ENCODE results near the gene THSD7B. TPM values are rescaled to one million over a fixed set of nuclear protein-coding genes. Genes with fewer than 3 reads are reported as not detected.

Gene THSD7B
- total RNA-seq, 1 donor from 2014 or later, result 0.10 TPM

DNA sequence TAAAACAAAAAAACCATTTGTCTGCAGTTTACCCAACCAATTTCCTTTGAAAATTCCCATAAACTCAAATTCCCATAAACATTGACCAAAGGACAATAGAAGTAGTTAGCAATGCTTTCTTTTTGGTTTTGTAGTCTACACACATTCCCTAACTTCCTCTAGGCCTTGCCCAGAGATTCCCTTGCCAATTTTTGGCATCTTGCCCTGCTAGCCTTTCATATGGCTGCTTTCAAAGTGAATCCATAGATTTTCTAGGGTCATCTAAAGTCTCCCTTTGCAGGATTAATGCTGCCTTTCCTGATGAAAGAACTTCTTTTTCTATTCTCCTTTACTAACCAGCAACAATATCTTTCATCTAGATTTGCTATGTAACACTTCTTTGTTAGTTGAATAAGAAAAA, 33.4 kb downstream of the THSD7B start:
- no peak for ATAC-seq
- DNase-seq (ENCODE audit: low spot score), result no peak

DNA sequence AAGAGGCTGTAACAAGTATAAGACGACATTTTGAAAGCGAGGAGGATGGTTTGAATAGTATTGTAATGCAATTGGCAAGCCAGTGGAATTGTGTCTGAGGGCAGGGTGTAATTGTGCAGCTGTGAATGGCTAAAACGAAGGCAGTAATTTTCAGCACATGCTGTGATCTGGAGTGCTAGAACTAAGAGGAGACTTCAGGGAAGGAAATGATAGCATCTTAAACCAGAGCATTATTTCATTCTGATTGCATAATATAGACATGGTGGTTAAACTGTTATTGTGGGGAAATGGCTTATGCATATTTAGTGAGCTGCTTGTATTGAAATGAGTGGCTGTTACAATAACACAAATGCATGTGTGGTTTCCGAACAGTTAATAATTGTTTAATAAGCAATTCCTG, 36.3 kb downstream of the THSD7B start:
- ATAC-seq, result no peak
- no peak for DNase-seq (ENCODE audit: low spot score)

DNA sequence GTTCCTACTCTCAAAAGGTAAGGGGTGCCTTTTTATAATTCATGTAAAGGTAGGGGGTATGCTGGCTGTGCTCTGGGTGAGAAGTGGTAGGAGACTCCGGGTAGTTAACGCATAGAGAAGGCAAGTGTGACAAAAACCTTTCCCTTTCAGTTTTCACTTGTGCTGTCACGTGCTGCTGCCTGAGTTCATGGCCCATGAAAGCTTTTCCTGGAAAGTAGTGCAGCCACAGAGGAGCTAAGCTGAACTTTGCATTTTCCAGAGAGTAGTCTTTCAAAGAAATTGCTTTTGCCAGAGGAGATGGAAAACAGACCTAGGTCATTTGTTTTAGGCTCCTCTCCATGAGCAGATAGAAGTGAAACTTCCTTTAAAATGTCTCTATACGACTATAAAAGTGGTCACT, 44.7 kb downstream of the THSD7B start:
- ATAC-seq, result peak; percentile 52

DNA sequence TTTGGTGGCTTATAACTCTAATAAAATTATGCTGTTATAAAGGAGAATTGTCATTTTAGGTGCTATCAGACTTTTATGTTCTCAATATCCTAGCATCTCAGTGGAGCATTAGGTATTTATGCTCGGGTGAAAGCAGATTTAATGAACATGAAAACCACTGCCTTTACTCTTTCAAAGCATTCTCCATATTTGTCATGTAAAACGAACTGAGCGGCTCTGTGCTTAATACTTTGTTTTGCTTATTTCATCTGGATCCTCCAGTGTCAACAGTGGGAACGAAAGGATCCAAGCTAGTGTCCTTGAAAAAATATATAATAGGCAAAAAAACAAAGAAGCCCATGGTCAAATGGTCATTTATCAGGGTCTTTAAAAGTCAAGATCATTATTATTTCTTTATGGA, 53.5 kb downstream of the THSD7B start:
- DNase-seq (ENCODE audit: low spot score) (no peak), ATAC-seq (no peak)

More for the DNA sequence above, 44.7 kb downstream of the THSD7B start:
- DNase-seq (ENCODE audit: low spot score), result no peak

DNA sequence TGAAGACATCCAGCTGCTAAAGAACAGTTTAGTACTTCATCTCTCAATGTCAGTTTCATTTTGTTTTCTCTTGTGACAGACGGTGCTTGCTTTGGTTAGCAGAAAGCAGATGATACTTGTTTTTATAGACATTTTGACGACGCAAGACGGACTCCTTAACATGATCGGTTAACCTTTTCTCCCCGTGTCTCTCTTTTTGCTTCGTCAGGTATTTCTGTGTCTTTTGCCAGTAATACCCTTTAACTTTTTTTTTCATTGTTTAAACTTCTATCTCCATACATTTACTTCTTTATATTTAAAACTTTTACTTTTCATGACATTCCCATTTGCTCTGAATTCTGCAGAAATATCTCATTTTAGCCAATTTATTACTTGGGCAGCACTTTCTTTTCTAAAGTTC, 57.9 kb downstream of the THSD7B start:
- ATAC-seq, result no peak
- no peak for DNase-seq (ENCODE audit: low spot score)

DNA sequence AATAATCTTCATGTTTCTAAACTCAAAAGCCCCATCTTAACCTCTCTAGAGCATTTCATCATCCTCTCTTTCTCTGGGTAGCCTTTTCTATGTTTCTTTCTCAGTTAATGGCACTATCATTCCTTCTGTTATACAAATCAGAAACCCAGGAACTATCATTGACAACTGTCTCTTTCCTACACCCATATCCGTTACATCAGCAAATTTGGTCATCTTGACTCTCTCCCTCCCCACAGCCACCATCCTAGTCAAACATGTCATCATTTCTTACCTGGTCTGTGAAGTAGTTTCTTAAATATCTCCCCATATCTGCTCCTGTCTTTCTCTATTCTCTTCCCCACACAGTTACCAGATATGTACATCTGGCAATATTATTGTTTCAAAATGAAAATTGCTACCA, 62.8 kb downstream of the THSD7B start:
- no peak for DNase-seq (ENCODE audit: low spot score)
- ATAC-seq, result no peak

DNA sequence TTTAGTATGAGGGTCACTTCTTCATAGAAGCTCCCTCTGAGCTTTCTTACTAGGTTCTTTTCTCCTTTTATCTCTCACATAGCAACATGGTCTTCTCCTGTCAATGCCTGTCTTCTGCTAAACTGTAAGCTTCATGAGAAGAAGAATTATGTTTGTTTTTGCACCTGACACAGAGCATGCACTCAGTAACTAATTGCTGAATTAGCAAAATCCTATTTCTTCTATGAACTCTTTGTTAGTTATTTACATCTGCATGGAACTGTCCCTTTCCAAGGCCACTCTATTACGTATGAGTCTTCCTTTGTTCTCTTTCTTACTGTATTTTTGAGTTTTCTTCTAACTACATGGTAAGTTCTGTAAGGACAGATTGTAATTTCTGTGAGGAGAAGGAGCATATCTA, 63.4 kb downstream of the THSD7B start:
- ATAC-seq, result no peak
- DNase-seq (ENCODE audit: low spot score), result no peak

DNA sequence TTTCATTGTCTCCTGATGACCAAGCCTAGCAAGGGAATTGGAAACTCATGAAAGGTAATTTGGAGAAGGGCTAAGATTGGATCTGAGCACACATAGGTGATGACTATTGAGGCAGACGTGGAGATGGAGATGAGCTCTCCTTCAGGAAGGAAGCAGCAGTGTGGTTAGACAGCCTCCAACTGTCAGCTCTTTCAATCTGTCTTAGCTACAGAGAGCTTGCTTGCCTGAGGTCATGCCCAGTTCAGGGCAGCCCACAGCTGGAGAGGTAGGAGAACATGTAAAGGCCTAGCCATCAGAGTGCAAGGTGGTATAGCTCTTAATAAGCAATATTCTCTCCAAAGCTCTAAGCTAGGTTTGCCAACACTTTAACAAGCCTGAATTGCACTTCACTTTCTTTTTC, 79.2 kb downstream of the THSD7B start:
- DNase-seq (ENCODE audit: low spot score) (no peak), ATAC-seq (no peak)

DNA sequence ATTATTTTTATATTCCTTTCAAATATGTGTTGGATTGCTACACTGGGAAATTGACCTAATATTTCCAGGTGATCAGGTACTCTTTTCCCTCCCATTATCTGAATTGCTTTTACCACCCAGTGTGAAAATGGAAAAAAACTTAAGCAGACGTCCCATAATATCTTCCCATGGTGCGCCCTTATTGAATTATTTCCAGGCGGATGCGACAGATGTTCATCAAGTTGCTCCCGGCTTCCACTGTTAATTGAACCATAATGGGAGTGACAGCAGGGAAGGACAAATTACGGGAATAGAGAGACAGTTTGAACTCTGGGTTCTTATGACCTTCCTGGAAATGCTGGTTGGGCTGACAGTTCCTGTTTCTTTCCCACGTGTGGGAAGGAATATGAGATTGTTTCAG, 93.3 kb downstream of the THSD7B start:
- DNase-seq (ENCODE audit: low spot score) (no peak), ATAC-seq (no peak)

DNA sequence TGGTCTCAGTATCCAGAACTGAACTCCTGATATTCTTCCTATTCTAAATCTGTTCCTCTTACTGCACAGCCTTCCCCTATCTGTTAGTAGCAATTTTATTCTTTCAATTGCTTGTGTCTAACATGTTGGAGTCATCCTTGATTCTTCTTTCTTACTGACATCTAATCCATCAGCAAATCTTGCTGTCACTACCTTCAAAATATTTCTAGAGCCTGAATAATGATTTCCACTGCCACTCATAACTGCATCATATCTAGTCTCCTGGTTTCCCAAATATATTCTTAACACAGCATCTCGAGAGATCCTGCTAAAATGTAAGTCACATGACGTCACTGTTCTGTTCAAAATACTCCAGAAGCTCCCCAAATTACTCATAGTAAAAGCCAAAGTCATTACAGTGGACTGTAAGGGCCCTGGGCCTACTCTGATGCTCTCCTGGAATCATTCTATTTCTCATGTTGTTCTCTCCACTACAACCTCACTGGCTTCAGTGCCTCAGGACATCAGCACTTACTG, 95.2 kb downstream of the THSD7B start:
- DNase-seq (ENCODE audit: low spot score) (no peak), ATAC-seq (no peak)

DNA sequence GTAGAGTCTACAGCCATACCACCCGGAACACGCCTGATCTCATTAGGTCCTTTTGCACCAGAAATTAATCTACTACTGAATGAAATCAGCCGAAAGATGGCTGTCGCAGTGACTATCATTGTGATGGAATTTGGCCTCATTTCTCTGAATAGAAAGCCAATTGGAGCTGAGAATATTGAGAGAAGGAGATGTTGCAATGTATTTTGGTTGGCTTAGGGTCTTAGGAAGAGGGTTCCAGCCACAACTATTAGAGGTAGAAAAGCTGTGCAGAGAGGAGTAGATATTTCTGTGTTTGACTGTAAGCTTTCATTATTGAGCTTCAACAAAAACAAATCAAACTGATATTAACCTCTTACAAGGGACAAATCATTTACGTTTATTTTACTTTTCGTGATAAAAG, 98.1 kb downstream of the THSD7B start:
- DNase-seq (ENCODE audit: low spot score), result no peak
- no peak for ATAC-seq

DNA sequence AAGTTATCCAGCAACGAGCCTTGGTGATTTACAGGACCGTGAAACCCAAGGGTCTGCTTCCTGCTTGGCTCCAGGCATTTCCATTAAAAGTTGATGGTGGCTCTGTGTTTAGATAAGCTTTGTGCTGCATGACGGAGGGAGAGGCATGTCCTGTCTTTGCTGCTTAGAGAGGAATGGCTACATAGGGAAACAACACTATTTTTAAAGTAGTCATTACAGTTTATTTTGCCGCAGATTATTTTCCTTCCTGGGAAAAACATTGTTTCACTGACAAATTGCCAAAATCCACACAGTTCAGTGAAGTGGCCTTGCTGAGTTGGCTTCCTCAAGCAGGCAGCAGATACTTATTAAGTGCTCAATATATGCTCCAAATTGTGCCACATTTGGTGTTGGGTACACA, 98.5 kb downstream of the THSD7B start:
- no peak for DNase-seq (ENCODE audit: low spot score)
- ATAC-seq, result no peak

DNA sequence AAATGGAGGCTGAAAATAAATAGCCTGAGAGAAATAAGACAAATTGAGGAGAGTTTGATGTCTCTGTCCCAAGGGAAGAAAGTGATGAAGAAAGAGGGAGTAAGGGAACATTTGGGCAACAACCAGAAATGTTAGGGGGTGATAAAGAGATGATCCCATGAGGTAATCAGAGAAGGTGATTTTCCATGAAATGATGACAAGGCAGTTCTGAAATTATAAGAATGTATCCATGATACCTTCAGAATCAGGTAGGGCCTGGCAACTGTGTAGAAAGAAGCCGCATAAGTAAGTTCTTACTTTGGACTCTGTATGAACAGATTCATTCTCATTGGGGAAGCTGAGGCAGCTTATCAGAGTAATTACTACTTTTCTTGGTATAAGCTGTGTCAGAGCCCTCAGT, 106.1 kb downstream of the THSD7B start:
- DNase-seq (ENCODE audit: low spot score) (no peak), ATAC-seq (no peak)

DNA sequence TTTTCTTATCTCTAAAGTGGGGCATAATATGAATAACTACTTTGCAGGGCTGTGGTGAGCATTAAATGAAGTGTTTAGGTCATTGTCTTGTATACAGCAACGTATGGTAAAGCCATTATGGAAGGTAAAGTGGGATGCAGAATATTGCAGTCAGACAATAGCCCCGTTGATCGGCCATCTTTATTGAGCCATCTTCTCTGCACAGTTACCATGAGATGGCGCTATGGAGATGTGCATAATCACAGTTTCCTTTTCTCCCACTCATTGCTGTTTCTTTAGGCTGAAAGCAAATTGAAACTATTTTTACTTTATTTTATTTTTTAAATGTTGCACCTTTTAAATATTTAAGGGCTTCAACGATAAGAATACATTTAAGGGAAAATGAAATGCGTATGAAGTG, 108.9 kb downstream of the THSD7B start:
- ATAC-seq (peak; percentile 90), DNase-seq (ENCODE audit: low spot score) (no peak)

DNA sequence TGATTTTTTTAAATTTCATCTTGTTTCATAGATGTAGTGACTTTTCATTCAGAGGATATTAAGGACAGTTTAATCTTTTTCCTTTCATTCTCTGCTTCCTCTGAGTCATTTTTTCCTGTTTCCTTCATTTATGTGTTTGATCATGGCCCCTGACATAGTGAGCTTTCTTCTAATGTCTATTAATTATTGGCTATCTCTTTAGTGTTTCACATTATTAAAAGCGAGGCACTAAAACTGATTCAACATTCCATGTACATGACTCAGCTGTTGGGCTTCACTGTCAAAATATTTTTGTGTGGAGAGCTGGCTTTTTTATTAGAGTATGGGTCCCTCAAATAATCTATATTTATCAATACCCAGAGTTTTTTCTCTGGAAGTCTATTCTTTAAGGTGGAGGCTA, 125.8 kb downstream of the THSD7B start:
- no peak for DNase-seq (ENCODE audit: low spot score)
- no peak for ATAC-seq

DNA sequence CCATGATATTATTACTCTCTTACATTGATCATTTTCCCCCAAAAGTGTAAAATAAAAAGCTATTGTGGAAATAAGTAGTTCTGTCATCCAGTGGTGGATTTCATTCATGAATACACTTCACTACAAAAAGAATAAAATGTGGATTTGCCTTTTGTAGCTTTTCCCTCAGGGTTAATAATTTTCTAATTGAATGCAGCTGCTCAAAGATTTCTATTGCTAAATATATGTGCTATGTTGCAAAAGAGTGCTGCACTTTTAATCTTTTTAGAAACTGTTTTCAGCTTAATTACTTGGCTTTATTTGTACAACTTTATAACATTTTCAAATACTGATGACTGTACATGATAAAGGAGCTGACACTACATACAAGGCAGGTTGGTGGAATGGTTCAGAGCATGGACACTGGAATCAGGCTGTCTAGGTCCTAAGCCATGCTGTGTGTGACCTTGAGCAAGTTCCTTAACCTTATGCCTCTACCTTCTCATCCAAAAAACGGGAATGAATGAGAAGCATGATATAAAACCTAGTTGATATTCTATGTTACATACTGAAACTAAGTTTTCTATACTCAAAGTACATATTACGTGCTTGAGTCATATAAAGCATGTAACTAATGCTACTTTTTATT, 128.8 kb downstream of the THSD7B start:
- DNase-seq (ENCODE audit: low spot score), result no peak
- ATAC-seq, result peak; percentile 82

DNA sequence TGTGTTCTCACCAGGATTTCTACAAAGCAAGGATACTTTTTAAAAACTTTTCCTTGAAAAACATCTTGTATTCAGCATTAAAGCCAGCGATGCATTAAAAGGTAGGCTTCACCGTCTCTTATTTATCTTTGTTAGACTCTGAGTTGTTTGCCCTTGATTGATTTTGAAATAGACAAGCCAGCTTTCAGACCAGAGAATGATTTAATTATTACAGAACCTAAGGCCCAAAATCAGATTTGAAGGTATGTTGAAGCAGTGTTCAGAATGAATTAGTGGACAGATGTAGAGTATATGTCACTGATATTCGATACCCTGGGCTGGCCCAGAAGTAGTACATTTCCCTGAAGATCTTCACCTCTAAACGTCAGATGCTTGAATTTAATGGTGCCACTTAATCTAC, 136.4 kb downstream of the THSD7B start:
- peak; percentile 66 for ATAC-seq

DNA sequence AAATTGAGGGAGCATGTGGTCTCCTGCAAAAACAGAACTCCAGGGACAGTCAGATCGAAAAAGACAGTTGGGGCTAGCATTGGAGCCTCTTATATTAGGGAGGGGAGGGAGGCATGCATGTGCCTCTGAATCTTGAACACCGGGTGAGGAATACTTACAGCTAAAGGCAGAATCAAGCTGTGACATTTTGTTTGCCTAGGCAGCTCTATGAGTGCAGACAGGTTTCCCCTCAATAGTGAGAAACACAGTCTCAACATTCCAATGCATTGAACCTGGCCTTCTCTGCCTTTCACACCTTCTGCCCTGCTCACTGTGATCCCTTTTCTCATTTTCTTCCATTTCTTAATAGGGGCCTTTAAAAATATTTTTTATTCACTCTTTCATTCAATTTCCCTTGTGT, 140.4 kb downstream of the THSD7B start:
- ATAC-seq (no peak), DNase-seq (ENCODE audit: low spot score) (no peak)

More for the DNA sequence above, 136.4 kb downstream of the THSD7B start:
- no peak for DNase-seq (ENCODE audit: low spot score)

DNA sequence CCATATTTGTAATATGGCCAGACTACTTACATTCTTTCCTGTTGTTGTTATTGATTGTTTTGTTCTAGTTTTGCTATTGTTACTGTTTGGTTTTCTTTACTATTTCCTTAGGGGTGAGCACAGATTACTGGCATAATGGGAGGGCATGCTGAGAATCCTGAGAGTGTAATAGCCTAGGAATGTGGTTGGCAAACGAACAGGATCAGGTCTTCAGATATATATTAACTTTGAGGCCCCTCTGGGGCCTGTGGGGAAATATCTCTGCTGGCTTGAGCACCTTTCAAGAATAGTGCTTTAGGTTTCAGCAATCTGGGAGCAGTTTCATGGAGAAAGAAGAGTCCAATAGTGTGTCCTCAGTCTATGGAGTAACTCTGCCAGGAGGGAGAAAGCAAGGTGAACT, 144.4 kb downstream of the THSD7B start:
- peak; percentile 23 for ATAC-seq
- no peak for DNase-seq (ENCODE audit: low spot score)

DNA sequence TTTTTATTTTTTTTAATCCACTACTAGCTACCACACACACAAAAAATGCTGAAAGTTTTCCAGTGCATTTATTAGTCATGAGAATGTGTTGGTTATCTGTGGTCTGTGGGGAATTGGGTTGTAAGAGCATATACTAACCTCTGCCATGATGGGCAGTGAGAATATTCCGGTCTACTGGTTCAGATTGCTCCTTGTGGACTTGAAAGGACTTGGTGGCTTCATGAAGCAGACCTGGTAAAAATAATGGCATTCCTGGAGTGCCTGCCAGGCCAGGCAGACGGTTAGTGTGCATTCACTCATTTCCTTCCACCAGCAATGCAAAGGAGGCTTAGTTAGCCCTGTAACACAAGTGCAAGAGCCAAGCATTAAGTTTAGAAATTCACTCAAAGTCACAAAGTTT, 150.8 kb downstream of the THSD7B start:
- ATAC-seq, result no peak

DNA sequence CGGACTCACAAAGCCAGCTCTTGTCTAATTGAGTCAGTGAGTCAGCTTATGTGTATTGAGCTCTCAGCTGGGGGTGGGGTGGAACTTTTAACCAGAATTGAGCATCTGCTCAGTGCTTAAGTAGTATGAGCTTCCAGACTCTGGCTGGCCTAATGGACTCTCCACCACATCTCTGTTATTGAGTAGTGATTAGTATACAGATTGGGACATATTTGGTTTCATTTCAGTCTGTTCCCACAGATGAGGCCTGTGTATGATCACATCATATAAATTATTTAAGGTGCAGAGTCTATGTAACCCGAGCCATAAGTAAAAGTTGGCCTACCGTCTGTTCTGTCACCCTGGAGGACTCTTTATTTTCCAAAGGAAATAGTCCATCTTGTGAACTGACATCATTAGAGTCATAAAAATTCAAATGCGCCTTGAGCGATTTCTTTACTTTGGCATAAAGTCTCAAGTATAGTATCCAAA, 152.1 kb downstream of the THSD7B start:
- DNase-seq (ENCODE audit: low spot score) (no peak), ATAC-seq (no peak)

More for the DNA sequence above, 150.8 kb downstream of the THSD7B start:
- DNase-seq (ENCODE audit: low spot score), result no peak

DNA sequence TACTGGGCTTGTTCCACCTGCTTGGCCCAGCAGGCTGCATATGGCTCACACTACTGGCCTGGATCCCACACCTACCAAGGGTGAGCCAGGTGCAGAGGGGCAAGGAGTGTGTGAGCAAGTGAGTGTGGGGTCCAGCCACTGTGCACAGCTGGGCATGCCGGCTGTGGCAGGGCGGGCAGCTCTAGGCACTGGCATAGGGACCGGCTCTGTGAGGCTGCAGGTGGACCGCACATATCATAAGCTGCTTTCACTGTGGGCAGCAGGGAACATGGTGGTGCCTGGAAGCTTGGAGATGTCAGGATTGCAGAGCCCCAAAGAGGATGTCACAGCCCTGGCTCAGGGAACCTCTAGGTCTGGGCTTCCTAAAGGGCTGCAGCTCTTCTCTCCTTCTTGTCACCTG, 154.3 kb downstream of the THSD7B start:
- ATAC-seq, result no peak
- no peak for DNase-seq (ENCODE audit: low spot score)

DNA sequence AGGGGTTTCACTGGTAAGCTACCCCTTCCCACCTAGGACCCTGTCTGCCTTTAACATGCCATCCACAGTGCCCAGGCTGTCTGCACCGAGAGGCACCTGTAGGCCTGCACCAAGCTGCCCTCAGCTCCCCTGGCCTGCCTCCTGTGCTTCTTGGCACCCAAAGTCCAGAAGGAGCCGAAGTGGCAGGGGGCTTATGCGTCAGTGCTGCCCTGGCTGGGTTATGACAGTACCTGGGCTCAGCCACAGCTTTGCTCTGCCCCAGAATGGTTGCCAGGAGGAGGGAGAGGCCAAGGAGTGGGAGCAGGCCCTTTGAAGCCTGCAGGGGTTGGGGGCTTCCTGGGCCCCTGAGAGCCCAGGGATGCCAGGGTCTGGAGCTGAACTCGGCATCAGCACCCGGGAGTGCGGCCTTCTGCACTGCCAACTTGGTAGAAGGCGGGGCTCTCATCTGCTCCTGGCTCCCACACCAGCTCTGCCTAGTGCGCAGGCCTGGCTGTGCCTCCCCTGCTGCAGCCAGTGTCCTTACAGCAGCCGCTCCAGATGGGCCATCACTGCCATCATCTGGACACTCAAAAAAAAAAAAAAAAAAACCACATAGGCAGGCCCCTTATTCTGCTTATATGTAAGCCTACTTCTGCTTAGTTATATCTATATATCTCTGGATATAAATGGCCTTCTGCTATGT, 155.4 kb downstream of the THSD7B start:
- no peak for DNase-seq (ENCODE audit: low spot score)
- ATAC-seq, result peak; percentile 47
